ENCODE measurements around the gene C9orf57.
"Not testable (repeated sequence)": the region's sequence is repeated elsewhere in the genome, so short reads cannot be mapped to it uniquely, and the experiment has no call there.

Gene C9orf57

GRCh38 chr9:72023596-72023995 is 36.8 kb downstream of the C9orf57 start:
- no peak for DNase-seq (ENCODE audit: low read depth in 3 of 3)

- no peak for DNase-seq (ENCODE audit: low read depth in 3 of 3)
Measured at GRCh38 chr9:72022841-72023240, 37.6 kb downstream of the C9orf57 start.

GRCh38 chr9:72013292-72013760 is 47.1 kb downstream of the C9orf57 start:
- no peak for DNase-seq (ENCODE audit: low read depth in 3 of 3)

- DNase-seq (ENCODE audit: low read depth in 3 of 3) = no peak
Measured at GRCh38 chr9:72012646-72013045, 47.8 kb downstream of the C9orf57 start.

- not testable (repeated sequence) for DNase-seq (ENCODE audit: low read depth in 3 of 3)
Measured at GRCh38 chr9:72007726-72008125, 52.7 kb downstream of the C9orf57 start.

- no peak for DNase-seq (ENCODE audit: low read depth in 3 of 3)
Measured at GRCh38 chr9:72006501-72006900, 53.9 kb downstream of the C9orf57 start.

- no peak for DNase-seq (ENCODE audit: low read depth in 3 of 3)
Measured at GRCh38 chr9:72005451-72005850, 55.0 kb downstream of the C9orf57 start.
